ENCODE data around the gene MMS22L.

Gene MMS22L

GRCh38 chr6:97282726-97283617 is at the start of gene MMS22L:
Gene MMS22L (minus strand): TSS chr6:97283216. CDS start chr6:97282477, 739 bp downstream.
- peak; percentile 98 for DNase-seq (ENCODE audit: low spot score)

GRCh38 chr6:97322811-97323210 is 39.8 kb upstream of the MMS22L start:
- DNase-seq (ENCODE audit: low spot score) = peak; percentile 46

- DNase-seq (ENCODE audit: low spot score) = no peak
Observed at GRCh38 chr6:97322226-97322625, 39.2 kb upstream of the MMS22L start.

- no peak for DNase-seq (ENCODE audit: low spot score)
Observed at GRCh38 chr6:97316978-97317377, 34.0 kb upstream of the MMS22L start.

- no peak for DNase-seq (ENCODE audit: low spot score)
Observed at GRCh38 chr6:97312241-97312640, 29.2 kb upstream of the MMS22L start.

GRCh38 chr6:97306544-97307320 is 23.7 kb upstream of the MMS22L start:
- no peak for DNase-seq (ENCODE audit: low spot score)

- DNase-seq (ENCODE audit: low spot score) = no peak
Observed at GRCh38 chr6:97305414-97306066, 22.5 kb upstream of the MMS22L start.

- no peak for DNase-seq (ENCODE audit: low spot score)
Observed at GRCh38 chr6:97304701-97305100, 21.7 kb upstream of the MMS22L start.

- peak; percentile 68 for DNase-seq (ENCODE audit: low spot score)
Observed at GRCh38 chr6:97294451-97294850, 11.4 kb upstream of the MMS22L start.

- no peak for DNase-seq (ENCODE audit: low spot score)
Observed at GRCh38 chr6:97293198-97293696, 10.2 kb upstream of the MMS22L start.

- DNase-seq (ENCODE audit: low spot score) = no peak
Observed at GRCh38 chr6:97292671-97293070, 9.7 kb upstream of the MMS22L start.

GRCh38 chr6:97291896-97292295 is 8.9 kb upstream of the MMS22L start:
- no peak for DNase-seq (ENCODE audit: low spot score)

- DNase-seq (ENCODE audit: low spot score) = no peak
Observed at GRCh38 chr6:97289332-97289731, 6.3 kb upstream of the MMS22L start.

- no peak for DNase-seq (ENCODE audit: low spot score)
Observed at GRCh38 chr6:97288188-97288587, 5.2 kb upstream of the MMS22L start.

- peak; percentile 21 for DNase-seq (ENCODE audit: low spot score)
Observed at GRCh38 chr6:97282238-97282725, 734 bp downstream of the MMS22L start.

- no peak for DNase-seq (ENCODE audit: low spot score)
Observed at GRCh38 chr6:97280766-97281165, 2.2 kb downstream of the MMS22L start.

- DNase-seq (ENCODE audit: low spot score) = no peak
Observed at GRCh38 chr6:97275804-97276203, 7.2 kb downstream of the MMS22L start.

GRCh38 chr6:97269821-97270220 is 13.2 kb downstream of the MMS22L start:
- DNase-seq (ENCODE audit: low spot score) = no peak

- no peak for DNase-seq (ENCODE audit: low spot score)
Observed at GRCh38 chr6:97262676-97263075, 20.3 kb downstream of the MMS22L start.

GRCh38 chr6:97246842-97247241 is 36.2 kb downstream of the MMS22L start:
- DNase-seq (ENCODE audit: low spot score) = no peak

GRCh38 chr6:97240222-97240621 is 42.8 kb downstream of the MMS22L start:
- DNase-seq (ENCODE audit: low spot score) = peak; percentile 56

- DNase-seq (ENCODE audit: low spot score) = no peak
Observed at GRCh38 chr6:97231911-97232310, 51.1 kb downstream of the MMS22L start.

All from AG20443 (cell line).